Nephron progenitor cell (in vitro differentiated cells): ENCODE results near the gene ADAMTS3.

Experiments used
- DNase-seq: peaks from one replicate; pipeline ENCODE4 v3.0.0; 2021
- H3K27ac Mint-ChIP-seq: 2 replicates; pipeline ENCODE4 v1.8.0; 2021; ENCODE audit warnings: mild to moderate bottlenecking, moderate library complexity, mixed read lengths
- H3K27me3 Mint-ChIP-seq: 2 replicates; pipeline ENCODE4 v1.8.0; 2021; ENCODE audit warnings: mild to moderate bottlenecking, low read depth, mixed read lengths; ENCODE audit not compliant: poor library complexity
- H3K36me3 Mint-ChIP-seq: 2 replicates; pipeline ENCODE4 v1.8.0; 2021; ENCODE audit warnings: low read depth, mixed read lengths
- H3K4me1 Mint-ChIP-seq: 2 replicates; pipeline ENCODE4 v1.8.0; 2021; ENCODE audit warnings: mixed read lengths
- H3K4me3 Mint-ChIP-seq: 2 replicates; pipeline ENCODE4 v1.8.0; 2021; ENCODE audit warnings: mild to moderate bottlenecking, moderate library complexity, mixed read lengths
- H3K9me3 Mint-ChIP-seq: 2 replicates; pipeline ENCODE4 v1.8.0; 2021; ENCODE audit warnings: mild to moderate bottlenecking, moderate library complexity, mixed read lengths
- CTCF ChIP-seq: fragments of 200-600 bp; sonication (generic); IDR thresholded peaks from 2 replicates; pipeline ENCODE4 v1.5.0; 2021; ENCODE audit warnings: antibody characterized with exemption

ADAMTS3 gene

DNA sequence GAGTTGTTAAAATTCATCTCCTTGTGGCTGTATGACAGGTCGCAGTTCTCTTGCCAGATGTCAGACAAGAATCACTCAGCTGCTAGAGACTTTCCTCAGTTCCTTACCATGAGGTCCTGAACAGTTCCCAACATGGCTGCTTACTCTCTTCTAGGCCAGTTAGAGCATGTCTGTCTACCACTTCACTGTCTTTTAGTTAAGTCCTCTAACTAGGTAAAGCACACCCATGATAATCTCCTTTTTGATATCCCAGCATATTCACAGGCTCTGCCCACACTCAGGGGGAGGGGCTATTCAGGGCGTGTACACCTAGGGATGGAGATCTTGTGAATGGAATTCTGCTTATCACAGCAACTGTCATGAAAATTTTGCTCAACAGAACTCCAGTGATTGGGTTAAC lies 190.1 kb downstream of the ADAMTS3 start:
- DNase-seq = no peak
- Mint-ChIP-seq H3K4me1 (peaks cover 10% of the 10 kb centered on the region), H3K36me3 (no peaks in the 10 kb centered on the region), H3K4me3 (no peak overlapping the region), H3K9me3 (no peaks in the 10 kb centered on the region), H3K27me3 (no peaks in the 10 kb centered on the region), H3K27ac (peak overlapping the region; percentile 26)
- no peak for TF ChIP-seq CTCF

GRCh38 chr4:72377491-72378194 lies 191.4 kb downstream of the ADAMTS3 start:
- no peaks in the 10 kb centered on the region for H3K9me3 Mint-ChIP-seq
- no peak for DNase-seq
- H3K4me1 Mint-ChIP-seq = no peaks in the 10 kb centered on the region
- no peak for TF ChIP-seq CTCF
- no peak overlapping the region for H3K27ac Mint-ChIP-seq
- no peak overlapping the region for H3K4me3 Mint-ChIP-seq
- H3K36me3 Mint-ChIP-seq = no peaks in the 10 kb centered on the region
- no peaks in the 10 kb centered on the region for H3K27me3 Mint-ChIP-seq

- Mint-ChIP-seq H3K27ac (no peak overlapping the region), H3K4me3 (no peak overlapping the region), H3K36me3 (no peaks in the 10 kb centered on the region), H3K4me1 (no peaks in the 10 kb centered on the region), H3K9me3 (no peaks in the 10 kb centered on the region), H3K27me3 (no peaks in the 10 kb centered on the region)
- no peak for DNase-seq
- no peak for TF ChIP-seq CTCF
Measured at GRCh38 chr4:72376901-72377300, 192.1 kb downstream of the ADAMTS3 start.

DNA sequence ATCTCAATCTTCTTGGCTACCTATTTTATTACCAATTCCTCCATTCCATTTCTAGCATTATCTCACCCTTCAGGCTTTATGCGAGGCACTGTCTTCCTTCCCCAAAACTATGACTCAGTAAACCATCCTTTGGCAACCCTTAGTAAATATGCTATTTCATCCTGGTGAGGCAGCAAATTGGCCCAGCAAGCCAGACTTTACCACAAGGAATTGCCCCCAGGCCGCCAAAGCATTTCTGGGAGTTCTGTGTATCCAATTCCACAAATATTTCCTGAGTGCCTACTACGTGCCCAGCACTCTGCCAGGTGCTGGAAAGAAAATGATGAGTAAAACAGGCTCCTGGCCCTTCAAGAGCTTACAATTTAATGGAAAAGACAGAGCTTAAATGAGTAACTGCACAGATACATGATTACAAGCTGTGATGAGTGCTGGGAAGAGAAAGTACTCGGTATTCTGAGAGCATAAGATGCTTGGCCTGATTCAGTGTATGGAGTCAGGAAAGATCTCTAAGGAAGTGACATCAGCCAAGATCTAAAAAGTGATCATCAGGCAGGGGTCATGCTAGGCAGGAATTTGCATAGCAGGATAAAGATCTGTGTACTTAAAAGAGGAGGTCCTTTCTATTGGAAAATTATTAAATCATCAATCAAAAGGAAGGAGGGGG lies 193.8 kb downstream of the ADAMTS3 start:
- Mint-ChIP-seq H3K9me3 (no peaks in the 10 kb centered on the region), H3K36me3 (no peaks in the 10 kb centered on the region)
- no peak for DNase-seq

DNA sequence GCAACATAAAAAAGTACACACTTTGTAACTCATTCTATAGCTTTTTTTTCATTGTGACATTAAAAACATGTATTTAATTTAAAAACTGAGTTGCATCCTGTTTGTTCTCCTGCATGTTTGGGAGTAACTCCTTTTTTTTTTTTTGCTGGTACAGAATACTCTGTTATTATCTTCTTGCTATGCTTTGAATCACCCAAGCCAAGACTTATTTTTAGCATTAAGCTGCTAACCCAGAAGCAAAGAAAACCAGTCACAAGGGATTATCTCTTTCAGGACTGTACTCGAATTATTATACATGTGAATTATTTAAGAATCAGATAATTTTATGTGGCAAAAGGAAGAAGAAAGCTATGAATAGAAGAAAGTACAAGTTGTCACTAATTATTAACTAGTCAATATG lies 194.9 kb downstream of the ADAMTS3 start:
- Mint-ChIP-seq H3K27ac (no peak overlapping the region), H3K36me3 (no peaks in the 10 kb centered on the region), H3K27me3 (no peaks in the 10 kb centered on the region), H3K4me3 (no peak overlapping the region), H3K9me3 (no peaks in the 10 kb centered on the region), H3K4me1 (no peaks in the 10 kb centered on the region)
- TF ChIP-seq CTCF = no peak
- DNase-seq = no peak

More for the DNA sequence above, 193.8 kb downstream of the ADAMTS3 start:
- no peak for TF ChIP-seq CTCF
- Mint-ChIP-seq H3K27ac (no peak overlapping the region), H3K4me1 (no peaks in the 10 kb centered on the region), H3K4me3 (no peak overlapping the region), H3K27me3 (no peaks in the 10 kb centered on the region)

GRCh38 chr4:72366601-72367000 lies 202.4 kb downstream of the ADAMTS3 start:
- Mint-ChIP-seq H3K9me3 (no peaks in the 10 kb centered on the region), H3K36me3 (no peaks in the 10 kb centered on the region), H3K4me3 (no peak overlapping the region), H3K27me3 (no peaks in the 10 kb centered on the region), H3K27ac (no peak overlapping the region), H3K4me1 (no peaks in the 10 kb centered on the region)
- DNase-seq = no peak
- TF ChIP-seq CTCF = no peak
